HG03135 (cell line): ENCODE results near the gene FKBP1A.
A peak's percentile ranks its signal among the peaks of the same experiment; 100 is the strongest.
"Not testable (repeated sequence)": the region's sequence is repeated elsewhere in the genome, so short reads cannot be mapped to it uniquely, and the experiment has no call there.

Source experiments
- ATAC-seq: cut with Tn5 transposase; IDR thresholded peaks from one replicate; pipeline ENCODE4 v1.9.1; 2021; ENCODE audit warnings: mild to moderate bottlenecking, moderate library complexity; ENCODE audit not compliant: unreplicated experiment

FKBP1A gene

DNA sequence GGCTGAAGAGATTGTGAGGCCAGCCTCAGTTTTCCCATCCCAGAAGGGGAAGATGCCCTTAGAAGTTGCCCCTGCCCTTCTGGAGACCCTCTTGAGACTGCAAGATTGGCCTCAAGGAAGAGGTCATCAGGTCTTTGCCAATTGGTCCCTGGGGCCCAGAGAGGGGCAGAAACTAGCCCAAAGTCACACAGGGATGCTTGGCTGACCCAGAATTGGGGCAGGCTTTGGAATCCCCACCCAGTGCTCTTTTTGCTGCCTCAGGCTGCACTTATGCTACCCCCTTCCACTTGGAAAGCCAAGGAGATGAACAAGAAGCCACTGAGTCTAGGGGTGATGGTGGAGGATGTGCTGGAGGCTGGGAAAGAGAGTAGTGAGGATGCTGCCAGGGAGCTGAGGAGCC lies 24.9 kb upstream of the FKBP1A start:
- no peak for ATAC-seq

DNA sequence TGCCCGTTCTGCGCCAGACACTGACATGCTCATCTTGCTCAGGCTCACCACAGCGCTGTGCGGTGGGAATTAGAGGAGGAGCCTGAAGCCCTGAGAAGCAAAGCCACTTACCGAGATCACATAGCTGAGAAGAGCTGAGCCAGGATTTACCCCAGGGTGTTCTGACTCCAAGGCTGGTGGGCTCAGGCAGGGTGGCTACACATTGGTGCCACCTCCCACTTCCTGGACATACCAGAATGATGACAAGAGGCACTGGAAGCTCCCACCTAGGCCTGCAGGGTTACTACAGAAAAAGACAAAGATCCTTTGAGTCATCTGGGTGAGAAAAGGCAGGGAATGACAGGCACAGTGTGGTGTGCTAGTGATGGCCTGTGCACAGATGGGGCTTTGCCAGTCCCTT lies 24.4 kb upstream of the FKBP1A start:
- ATAC-seq: no peak

DNA sequence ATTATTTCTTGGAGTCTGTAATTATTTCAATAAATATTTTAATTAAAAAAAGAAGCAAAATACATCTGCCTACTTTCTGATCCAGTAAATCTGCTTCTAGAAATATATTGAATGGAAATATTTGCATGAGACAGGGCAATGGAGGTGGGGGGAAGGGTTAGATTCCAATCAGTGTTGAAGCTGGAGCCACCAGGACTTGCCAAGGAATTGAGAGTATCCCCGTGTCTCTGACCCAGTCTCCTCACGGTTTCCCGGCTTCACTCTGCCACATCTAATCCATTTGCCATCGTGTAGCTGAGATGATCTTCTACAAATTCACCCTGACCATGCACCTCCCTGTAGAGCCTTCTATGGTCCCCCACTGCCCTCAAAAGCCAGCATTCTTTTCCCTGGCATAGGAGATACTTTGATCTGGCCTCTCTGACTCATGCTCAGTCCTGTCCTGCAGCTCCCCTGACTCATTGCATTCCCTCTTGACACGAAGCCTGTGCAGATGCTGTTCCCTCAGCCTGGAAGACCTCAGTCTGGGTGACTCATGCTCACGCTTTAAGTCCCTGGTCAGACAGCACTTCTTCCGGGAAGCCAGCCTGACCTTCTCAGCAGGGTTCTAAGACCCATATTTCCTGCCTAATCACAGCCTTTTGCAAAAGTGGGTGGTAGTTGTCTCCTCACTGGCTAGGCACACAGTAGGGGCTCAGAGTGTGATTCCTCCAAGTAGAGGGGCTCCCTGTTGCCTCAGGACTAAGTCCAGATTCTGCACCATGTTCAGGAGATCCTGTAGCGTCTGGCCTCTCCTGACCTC lies 23.0 kb upstream of the FKBP1A start:
- no peak for ATAC-seq

DNA sequence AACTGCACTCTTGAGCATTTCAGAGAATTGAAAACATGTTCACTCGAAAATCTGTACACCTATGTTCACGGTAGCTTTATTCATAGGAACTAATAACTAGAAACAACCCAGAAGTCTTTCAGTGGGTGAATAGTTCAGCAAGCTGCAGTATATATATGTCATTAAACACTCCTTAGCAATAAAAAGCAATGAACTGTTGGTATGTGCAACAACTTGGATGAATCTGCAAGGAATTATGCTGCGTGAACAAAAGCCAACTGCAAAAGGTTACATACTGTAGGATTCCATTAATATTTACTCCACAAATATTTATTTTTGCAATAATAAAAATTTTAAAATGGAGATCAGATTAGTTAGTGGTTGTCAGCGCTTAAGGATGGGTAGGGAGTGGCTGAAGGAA lies 22.1 kb upstream of the FKBP1A start:
- ATAC-seq: no peak

DNA sequence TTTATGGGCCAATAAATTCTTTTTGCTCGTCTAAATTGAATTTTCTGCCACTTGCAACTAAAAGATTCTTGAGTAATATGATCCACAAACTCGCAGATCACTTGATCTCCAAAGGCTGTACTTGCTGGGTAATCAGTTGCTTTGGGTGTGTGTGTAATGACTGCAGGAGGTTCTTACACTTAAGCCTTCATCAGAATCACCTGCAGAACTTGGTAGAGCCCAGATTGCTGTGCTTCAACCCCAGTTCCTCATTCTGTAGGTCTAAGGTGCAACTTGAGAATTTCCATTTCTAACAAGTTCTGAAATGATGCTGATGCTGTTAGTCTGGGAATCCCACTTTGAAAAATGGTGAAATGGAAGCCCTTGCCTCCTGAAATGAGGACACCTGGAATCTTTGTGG lies 12.9 kb upstream of the FKBP1A start:
- no peak for ATAC-seq

DNA sequence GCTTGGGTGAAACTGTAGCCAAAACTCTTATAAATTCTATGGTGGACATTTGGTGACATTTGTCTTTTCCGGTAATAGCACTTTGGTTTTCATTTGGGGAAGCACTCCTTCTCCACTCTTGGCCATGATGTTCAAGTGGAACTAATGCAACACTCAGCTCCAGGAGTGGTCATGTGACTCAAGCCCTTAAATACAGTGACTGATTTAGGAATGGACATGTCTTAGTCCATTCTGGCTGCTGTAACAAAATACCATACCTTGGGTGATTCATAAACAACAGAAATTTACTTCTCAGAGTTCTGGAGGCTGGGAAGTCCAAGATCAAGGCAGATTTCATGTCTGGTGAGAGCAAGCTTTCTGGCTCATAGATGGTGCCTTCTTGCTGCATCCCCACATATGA lies 10.8 kb upstream of the FKBP1A start:
- no peak for ATAC-seq

DNA sequence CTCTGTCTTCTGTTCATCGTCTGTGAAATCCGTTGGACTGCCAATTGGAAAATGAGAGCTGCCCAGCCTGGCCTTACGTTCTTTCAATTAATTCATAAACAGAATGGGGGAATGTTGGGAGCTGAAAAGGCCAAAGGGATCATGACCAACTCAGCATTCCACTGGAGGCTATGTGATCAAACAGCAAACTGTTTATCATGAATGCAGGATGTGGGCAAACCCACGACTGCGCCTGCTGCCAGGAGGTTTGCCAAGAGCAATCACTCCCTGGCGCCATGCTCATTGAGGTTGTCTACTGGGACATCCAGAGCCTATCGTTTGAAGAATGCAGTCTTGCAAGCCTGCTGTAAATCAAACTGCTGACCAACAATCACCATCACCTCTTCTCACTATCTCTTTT lies 9.3 kb upstream of the FKBP1A start:
- ATAC-seq: no peak

DNA sequence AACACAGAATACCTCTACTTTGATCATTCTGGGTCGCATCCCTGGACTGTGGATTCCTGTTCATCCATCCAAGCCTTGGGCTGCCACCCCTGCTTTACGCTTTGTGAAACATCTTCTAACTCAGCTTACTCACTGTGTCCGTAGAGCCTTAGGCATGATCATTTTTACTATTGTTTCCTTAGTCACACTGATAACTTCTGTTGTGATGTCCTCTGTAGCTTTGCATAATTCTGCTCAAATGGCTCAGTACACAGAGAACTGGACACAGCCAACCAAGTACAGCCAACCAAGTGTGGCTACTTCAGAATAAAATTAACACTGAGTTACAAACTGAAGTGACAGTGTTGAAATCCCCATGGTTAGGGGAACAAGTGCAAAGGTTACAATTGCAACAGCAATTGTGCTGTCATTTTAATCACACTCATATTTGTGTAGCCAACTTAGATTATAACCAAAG lies 8.6 kb upstream of the FKBP1A start:
- ATAC-seq: no peak

DNA sequence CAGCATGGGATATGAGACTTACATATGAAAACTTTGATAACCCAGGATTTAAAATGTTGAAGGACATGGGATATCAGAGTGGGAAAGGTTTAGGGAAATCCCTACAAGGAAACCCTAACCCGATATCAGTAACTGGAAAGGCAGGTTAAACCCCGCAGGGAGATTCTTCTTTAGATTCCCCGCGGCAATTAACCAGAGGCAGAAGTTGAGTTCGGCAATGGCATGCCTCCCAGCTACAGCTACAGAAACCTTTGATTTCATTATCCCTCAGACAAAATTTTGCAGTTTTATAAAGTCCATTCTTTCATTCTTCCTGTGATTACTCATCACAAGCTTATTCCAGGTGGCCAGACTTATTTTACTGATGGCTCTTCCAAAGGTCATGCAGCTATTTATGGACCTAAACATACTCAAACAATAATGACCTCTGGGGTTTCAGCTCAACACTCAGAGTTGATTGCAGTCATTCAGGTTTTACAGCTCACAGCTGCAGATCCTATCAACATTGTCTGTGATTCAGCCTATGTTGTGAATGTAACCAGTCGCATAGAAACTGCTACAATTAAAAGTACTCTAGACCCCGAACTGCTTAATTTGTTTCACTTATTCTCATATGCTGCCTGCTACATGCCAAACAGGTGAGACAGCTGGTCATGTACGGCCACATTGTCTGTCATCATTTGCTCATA lies 7.0 kb upstream of the FKBP1A start:
- not testable (repeated sequence) for ATAC-seq

DNA sequence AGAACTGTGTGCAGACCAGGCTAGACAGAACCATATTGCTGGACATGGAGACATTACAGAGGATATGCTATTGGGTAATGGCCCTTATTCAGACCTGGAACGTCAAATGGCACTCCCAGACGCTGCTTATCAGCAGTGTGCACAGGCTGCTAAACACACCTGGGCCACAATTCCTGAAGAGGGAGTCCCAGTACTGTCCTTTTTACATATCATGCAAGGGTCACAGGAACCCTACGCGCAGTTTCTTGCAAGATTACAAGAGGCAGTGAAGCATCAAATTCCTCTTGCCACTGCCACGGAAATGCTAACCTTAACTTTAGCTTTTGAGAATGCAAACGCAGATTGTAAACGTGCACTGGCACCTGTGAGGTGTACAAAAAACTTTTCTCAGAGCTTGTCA lies 5.3 kb upstream of the FKBP1A start:
- not testable (repeated sequence) for ATAC-seq

DNA sequence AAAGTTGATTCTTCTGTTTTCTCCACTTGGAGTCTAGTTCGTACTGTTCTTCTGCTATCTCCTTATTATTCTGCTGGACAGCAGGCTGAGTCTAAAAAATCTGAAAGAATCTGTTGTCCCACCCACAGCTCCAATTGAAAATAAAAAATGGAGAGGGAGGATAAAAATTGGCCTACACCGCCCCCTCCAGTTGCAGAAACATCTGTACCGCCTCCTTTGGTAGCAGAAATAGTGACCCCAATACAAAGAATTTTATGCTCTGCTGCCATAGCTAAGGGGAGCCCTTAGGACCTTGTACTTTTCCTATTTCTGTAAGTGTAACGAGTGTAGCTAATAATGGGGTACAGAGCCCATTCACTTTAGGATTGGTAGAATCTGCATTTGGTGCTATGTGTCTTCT lies 4.9 kb upstream of the FKBP1A start:
- ATAC-seq: no peak

DNA sequence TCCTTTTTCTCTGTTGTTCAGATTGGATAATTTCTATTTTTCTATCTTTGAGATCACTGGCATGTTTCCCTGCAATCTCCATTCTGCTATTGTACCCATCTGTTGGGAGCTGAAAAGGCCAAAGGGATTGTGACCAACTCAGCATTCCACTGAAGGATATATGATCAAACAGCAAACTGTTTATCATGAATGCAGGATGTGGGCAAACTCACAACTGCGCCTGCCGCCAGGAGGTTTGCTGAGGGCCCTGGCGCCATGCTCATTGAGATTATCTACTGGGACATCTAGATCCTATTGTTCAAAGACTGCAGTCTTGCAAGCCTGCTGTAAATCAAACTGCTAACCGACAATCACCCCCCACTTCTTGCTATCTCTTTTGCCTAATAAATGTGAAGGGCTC lies 3.8 kb upstream of the FKBP1A start:
- no peak for ATAC-seq

DNA sequence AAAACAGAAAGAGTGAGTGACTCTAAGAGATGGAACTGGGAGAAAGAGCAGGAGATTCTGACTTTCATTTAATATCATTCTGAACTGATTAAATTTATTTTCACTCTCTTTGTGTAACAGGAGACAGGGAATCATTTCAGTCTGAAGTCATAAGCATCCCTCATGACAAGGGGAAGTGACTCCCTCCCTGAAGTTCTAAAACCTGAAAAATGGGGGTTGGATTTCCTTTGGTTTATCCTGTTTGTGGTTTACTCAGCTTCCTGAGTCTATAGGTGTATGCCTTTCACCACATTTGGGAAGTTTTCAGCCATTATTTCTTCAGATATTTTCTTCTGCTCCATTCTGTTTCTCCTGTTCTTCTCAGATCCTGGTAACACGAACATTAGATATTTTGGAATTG lies 3.4 kb upstream of the FKBP1A start:
- ATAC-seq: no peak

DNA sequence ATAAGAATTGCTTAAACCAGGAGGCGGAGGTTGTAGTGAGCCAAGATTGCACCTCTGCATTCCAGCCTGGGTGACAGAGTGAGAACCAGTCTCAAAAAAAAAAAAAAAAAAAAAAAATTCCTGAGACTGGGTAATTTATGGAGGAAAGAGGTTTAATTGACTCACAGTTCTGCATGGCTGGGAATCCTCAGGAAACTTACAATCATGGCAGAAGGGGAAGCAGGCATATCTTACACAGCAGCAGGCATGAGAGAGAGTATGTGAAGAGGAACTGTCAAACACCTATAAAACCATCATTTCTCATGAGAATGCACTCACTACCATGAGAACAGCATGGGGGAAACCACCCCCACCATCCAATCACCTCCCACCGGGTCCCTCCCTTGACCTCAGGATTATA lies 1.8 kb upstream of the FKBP1A start:
- ATAC-seq: no peak

DNA sequence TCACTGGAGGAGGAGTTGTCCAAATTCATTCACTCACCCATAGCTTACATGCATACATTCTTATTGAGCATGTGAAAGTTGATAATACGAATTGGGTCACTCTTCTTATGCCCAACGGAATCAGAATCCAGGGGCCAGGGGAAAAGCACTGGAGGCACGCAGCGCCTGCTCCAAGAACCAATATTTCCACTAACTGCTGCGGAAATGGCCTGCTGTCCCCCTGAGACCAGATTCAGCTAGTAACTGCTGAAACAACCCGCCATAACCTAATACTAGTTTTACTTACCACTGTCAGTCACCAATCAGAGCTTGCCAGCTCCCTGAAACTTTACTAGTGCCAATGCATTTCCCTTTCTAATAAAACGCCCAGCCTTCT lies 641 bp upstream of the FKBP1A start:
- no peak for ATAC-seq

DNA sequence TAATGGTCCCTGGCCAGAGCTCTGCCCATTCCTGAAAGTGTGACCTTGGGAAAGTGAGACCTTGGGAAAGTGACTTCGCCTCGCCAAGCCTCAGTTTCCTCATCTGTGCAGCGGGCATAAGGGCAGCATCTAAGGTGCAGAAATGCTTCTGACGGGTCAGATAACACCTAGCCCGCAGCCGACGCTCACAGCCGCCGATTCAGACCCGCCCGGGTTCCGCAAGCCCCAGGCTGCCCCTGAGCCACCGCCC lies 486 bp downstream of the FKBP1A start:
- ATAC-seq: peak; percentile 23

DNA sequence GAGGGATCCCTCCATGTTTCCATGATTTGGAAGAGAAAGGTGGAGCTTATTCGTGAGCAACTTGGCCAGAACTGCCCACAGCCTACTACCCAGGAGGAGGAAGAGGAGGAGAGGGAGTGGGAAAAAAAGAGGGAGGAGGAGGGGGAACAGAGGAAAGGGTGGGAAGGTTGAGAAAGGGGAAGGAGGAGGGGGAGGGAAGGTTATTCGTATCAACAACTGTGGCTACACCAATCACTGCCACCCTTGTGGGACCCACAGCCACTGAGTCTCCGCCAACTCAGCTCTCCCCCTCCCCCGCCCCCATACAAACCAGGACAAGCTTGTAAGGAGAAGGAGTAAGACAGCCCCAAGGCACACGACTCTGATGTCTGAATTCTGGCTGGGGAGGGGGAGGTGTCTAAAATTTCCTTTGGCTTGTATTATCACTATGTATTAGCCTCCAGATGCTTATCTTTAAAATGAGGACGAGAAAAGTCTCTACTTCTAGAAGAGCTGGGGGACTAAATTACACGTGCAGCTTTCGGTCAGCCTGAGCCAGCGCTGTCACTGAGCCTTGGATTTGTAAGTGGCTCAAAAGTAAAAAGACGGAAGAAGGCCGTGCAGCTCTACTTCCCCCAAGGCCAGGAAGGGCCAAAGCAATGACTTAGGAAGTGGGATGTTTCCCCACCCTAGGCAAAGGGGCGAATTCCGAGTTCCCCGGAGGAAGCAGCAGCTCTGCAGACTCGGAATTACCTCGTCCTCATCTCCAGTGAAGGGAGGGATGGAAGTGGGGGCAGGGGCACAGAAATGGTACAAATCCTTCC lies 1.0 kb downstream of the FKBP1A start:
- no peak for ATAC-seq

DNA sequence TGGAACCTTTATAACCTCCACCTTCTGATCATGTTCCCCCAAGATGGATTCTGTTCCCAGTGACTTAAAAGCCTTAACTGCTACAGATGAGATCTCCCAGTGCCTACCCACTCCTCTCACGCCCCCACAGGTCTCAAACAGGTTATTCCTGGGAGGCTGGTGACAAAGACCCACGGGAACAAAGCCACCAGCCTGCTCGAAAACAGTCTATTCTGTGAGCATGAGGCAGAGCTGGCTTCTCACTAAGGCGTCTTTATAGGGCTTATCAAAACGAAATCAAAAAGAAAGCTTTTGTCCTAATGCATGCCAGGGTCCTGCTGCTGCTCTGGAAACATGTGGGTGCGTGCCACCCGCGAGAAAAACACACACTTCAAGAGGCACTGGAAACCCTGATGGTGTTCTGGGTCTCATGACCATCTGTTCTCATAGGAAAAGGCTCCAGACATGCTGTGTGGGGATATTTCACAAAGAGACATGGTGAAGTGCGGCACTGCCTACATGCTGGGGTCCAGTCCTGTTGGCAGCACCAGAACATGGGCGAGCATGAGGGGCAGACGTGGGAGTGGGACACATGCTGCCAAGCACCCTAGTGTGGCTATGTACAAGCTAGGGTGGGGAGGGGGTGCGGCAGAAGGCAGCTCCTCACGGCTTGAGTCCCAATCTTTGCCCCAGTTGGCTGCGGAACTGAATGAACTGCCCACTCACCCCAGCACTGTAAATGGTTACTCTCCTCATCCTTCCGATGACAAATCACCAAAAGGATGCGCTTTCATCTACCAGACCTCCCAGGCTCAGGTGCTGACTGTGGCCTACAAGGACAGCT lies 2.1 kb downstream of the FKBP1A start:
- ATAC-seq: no peak

DNA sequence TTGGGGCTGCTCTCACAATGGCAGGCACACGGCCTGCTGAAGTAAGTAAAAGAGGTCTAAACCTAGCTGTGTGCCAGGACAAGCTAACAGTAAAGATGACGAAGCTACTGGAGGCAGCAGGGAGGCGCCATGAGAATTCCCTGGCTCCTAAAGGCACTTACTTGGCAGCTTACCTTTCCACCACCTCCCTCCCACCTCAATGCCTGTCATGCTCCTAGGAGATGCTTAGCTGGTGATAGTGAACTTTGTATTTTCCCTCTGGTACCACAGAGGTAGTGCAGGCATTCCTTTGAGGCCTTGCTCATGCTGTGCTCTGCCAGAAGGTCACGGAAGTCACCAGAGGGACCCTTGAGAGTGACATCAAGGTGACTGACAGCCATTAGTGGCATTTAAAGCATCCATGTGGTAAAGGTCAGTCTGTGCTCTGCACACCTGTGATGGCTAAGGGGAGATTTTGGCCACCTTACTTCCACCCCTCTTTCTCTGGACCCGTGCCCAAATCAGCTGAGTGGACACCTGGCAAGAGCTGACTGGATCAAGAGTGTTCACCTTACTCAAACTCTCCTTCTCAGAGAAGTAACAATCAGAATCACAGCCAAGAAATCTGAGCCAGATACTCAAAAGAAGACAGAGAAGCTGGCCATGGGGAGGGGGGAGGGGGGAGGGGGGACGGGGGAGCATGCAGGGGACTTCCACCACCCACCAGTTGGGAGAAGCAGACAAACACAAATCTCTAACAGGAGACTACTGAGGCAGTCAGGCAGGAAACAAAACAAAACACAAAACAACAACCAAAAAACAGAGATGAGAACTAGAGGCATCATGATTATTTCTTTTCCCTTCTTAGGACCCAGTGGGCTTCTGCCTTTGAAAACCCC lies 2.9 kb downstream of the FKBP1A start:
- ATAC-seq: no peak

DNA sequence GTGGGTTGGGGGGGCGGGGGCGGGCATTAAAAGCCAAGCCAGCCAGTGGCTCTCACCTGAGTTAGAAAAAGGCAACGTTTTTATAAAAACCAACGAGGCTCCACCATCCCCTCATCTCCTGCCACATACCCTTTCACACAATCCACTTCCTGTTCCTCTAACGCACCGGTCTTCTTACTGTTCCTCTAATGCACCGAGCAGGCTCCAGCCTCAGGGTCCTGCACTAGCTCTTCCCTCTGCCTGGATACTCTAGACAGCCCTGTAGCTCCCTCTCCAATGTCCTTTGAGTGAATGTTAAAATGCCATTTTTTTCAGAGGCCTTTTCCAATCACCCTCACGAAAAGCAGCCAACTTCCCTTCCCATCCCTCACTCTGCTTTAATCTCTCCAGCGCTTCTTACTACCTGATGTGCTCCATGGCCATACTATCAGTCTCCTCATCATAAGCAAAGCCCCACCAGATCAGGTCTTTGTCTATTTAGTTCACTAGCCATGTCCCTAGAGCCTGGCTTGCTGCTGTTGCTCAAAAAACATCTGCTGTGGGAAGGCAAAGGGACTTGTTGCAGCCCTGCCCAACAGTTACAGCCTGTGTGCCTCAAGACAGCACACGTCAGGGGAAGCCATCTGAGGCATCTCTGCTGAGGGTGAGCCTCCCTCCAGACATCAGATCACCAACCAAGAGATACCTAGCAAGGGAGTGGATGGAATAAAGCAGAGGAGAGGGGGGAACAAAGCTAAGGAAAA lies 3.9 kb downstream of the FKBP1A start:
- no peak for ATAC-seq
